Measurements from ENCODE around the gene NR1I3.

The NR1I3 gene

DNA sequence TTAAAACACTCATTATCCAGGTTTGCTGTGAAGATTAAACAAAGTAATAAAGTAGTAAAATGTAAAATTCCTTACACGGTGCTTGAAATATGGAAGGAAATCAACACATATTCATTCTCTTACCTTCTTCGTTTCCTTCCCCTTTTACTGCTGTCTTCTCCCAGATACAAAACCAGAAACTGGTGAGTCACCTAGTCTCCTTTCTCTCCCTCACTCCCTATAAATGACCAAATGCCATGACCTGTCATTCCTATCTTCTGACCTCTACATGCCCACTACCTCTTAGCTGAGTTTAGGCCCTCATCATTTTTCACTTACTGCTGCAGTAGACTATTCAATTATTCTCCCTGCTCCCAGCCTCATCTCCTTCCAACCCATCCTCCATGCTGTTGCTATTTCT lies 4.3 kb upstream of the NR1I3 start:
- no peak for TF ChIP-seq EZH2 (IDR thresholded peaks at IDR 0.05; ENCODE audit: borderline replicate concordance, low read length)
- TF ChIP-seq, protein P1, sequence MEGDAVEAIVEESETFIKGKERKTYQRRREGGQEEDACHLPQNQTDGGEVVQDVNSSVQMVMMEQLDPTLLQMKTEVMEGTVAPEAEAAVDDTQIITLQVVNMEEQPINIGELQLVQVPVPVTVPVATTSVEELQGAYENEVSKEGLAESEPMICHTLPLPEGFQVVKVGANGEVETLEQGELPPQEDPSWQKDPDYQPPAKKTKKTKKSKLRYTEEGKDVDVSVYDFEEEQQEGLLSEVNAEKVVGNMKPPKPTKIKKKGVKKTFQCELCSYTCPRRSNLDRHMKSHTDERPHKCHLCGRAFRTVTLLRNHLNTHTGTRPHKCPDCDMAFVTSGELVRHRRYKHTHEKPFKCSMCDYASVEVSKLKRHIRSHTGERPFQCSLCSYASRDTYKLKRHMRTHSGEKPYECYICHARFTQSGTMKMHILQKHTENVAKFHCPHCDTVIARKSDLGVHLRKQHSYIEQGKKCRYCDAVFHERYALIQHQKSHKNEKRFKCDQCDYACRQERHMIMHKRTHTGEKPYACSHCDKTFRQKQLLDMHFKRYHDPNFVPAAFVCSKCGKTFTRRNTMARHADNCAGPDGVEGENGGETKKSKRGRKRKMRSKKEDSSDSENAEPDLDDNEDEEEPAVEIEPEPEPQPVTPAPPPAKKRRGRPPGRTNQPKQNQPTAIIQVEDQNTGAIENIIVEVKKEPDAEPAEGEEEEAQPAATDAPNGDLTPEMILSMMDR (IDR thresholded peaks at IDR 0.05; ENCODE audit: low read length): no peak

DNA sequence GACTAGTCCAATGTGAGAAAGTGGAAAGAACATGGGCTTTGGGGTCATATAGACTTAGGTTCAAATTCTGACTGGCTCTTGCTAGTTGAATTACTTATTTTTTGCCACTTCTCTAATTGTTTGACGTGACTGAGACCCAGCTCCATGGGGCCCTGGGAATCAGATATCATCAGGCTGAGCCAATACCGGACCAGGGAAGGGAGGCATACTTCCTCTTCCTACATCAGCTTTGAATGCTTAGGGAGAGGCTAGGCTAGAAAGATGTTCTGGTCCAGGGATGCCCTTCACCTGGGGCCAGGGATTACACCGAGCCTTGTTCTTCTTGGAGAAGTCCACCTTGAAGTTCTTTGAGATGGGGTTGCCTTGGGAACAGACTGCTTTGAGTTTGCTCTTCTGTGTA lies 3.7 kb upstream of the NR1I3 start:
- Histone ChIP-seq H4K20me1 (ENCODE audit: insufficient read depth, low read length) (no peaks in the 10 kb centered on the region), H3K4me1 (ENCODE audit: insufficient read depth, low read length, severe bottlenecking) (no peaks in the 10 kb centered on the region), H3K27me3 (ENCODE audit: insufficient read depth, low read length) (no peaks in the 10 kb centered on the region), H3F3A (ENCODE audit: insufficient read depth, low read length) (no peaks in the 10 kb centered on the region), H3K9me3 (ENCODE audit: low read length) (no peaks in the 10 kb centered on the region), H3K4me2 (ENCODE audit: low read length) (no peak overlapping the region), H3K36me3 (ENCODE audit: insufficient read depth, low read length) (no peaks in the 10 kb centered on the region), H3K9me2 (ENCODE audit: low read depth, low read length) (no peaks in the 10 kb centered on the region), H3K4me3 (ENCODE audit: low read depth, low read length, poor library complexity, severe bottlenecking) (no peak overlapping the region), H3K27ac (ENCODE audit: low read depth, low read length, poor library complexity, severe bottlenecking) (no peak overlapping the region), H2AFZ (ENCODE audit: low read length) (no peak overlapping the region), H3K79me2 (ENCODE audit: insufficient read depth, low read length) (no peaks in the 10 kb centered on the region), H3K9ac (ENCODE audit: low read length) (no peak overlapping the region)
- no peak for TF ChIP-seq EZH2 (IDR thresholded peaks at IDR 0.05; ENCODE audit: borderline replicate concordance, low read length)
- TF ChIP-seq, protein P1 (IDR thresholded peaks at IDR 0.05; ENCODE audit: low read length): no peak

More for the DNA sequence above, 4.3 kb upstream of the NR1I3 start:
- Histone ChIP-seq H3K27me3 (ENCODE audit: insufficient read depth, low read length) (no peaks in the 10 kb centered on the region), H3K9me3 (ENCODE audit: low read length) (no peaks in the 10 kb centered on the region), H3K4me2 (ENCODE audit: low read length) (no peak overlapping the region), H2AFZ (ENCODE audit: low read length) (no peak overlapping the region), H3K9ac (ENCODE audit: low read length) (no peak overlapping the region), H3K4me1 (ENCODE audit: insufficient read depth, low read length, severe bottlenecking) (no peaks in the 10 kb centered on the region), H3K27ac (ENCODE audit: low read depth, low read length, poor library complexity, severe bottlenecking) (no peak overlapping the region), H3F3A (ENCODE audit: insufficient read depth, low read length) (no peaks in the 10 kb centered on the region), H3K4me3 (ENCODE audit: low read depth, low read length, poor library complexity, severe bottlenecking) (no peak overlapping the region), H4K20me1 (ENCODE audit: insufficient read depth, low read length) (no peaks in the 10 kb centered on the region), H3K79me2 (ENCODE audit: insufficient read depth, low read length) (no peaks in the 10 kb centered on the region), H3K36me3 (ENCODE audit: insufficient read depth, low read length) (no peaks in the 10 kb centered on the region), H3K9me2 (ENCODE audit: low read depth, low read length) (no peaks in the 10 kb centered on the region)

DNA sequence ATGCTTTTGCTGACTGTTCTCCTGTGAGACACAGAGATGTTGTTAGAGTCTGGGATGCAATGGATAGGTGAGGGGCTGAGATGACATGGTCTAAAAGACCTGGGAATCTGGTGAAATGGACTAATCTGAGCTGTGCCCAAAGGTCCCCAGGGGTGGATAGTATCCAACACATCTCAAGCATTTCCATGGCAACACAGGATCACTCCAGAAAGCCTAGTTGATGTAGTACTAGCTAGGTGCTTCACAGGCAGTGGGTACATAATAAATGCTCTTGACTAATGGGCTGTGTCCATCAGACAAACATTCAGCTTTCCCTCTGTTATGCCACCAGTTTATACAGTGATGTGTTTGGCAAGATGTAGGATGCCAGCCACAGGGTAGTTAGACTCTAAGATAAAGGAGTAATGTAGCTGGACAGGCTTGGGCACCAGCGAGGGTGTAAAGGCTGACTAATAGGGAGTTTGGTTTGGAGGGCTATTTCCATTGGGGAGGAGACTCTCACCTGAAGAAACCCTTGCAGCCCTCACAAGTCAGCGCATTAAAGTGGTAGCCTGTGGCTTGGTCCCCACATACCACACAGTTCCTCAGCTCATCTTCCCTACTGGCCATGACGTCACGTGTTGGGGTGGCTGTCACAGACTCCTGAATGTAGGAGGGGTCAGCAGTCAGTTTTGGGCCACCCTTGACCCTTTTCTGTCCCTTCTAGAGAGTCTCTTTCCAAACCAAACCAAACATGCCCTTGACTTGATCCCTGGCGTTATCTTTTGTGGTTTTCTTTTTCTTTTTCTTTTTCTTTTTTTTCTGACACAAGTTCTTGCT lies 1.8 kb downstream of the NR1I3 start:
- no peak overlapping the region for H3K27ac ChIP-seq (ENCODE audit: low read depth, low read length, poor library complexity, severe bottlenecking)
- H3K9ac ChIP-seq (ENCODE audit: low read length): no peak overlapping the region
- no peaks in the 10 kb centered on the region for H3K9me3 ChIP-seq (ENCODE audit: low read length)
- H3F3A ChIP-seq (ENCODE audit: insufficient read depth, low read length): no peaks in the 10 kb centered on the region
- no peaks in the 10 kb centered on the region for H3K27me3 ChIP-seq (ENCODE audit: insufficient read depth, low read length)
- no peaks in the 10 kb centered on the region for H4K20me1 ChIP-seq (ENCODE audit: insufficient read depth, low read length)
- H3K36me3 ChIP-seq (ENCODE audit: insufficient read depth, low read length): no peaks in the 10 kb centered on the region
- H3K4me1 ChIP-seq (ENCODE audit: insufficient read depth, low read length, severe bottlenecking): no peaks in the 10 kb centered on the region
- H3K9me2 ChIP-seq (ENCODE audit: low read depth, low read length): no peaks in the 10 kb centered on the region
- no peaks in the 10 kb centered on the region for H3K79me2 ChIP-seq (ENCODE audit: insufficient read depth, low read length)
- no peak overlapping the region for H3K4me2 ChIP-seq (ENCODE audit: low read length)
- TF ChIP-seq, protein P1 (IDR thresholded peaks at IDR 0.05; ENCODE audit: low read length): no peak
- no peak for TF ChIP-seq EZH2 (IDR thresholded peaks at IDR 0.05; ENCODE audit: borderline replicate concordance, low read length)
- no peak overlapping the region for H2AFZ ChIP-seq (ENCODE audit: low read length)
- no peak overlapping the region for H3K4me3 ChIP-seq (ENCODE audit: low read depth, low read length, poor library complexity, severe bottlenecking)
